SH-SY5Y (cell line): ENCODE results near the gene PRKCD.

Experiments used
- GATA2 ChIP-seq: IDR thresholded peaks from 2 replicates; pipeline ENCODE4 v1.6.1; 2011; ENCODE audit warnings: mild to moderate bottlenecking, low read depth, low read length
- GATA3 ChIP-seq: IDR thresholded peaks from 2 replicates; pipeline ENCODE4 v1.6.1; 2011; ENCODE audit warnings: low read depth, mild to moderate bottlenecking, low read length, moderate library complexity

DNA sequence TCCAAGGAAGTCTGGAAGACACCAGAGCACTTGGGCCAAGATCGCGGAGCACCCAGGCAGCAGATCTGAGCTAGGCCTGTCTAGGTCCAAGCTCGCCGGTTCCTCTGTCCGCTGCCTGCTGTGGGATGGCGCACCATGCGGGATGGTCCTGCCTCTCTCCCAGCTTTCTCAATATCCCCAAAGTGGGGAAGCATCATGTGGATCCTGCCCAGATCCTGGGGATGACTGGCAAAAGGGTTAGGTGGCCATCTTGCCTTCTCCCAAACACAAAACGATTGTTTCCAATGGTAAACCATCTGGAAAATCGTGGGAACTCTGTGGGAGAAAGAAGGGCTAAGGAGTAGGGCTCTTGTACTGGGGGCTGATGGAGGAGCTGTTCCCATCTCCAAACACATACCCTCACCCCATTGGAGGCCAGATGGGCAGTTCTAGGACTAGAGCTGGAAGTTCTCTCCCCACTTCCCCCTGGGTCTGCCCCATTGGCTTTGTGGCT is 8.9 kb downstream of the PRKCD start:
- TF ChIP-seq GATA2 (no peak), GATA3 (no peak)
